Lower leg skin (tissue), 4 donors: ENCODE data around the gene SIK3. TPM values are rescaled to one million over a fixed set of nuclear protein-coding genes. Genes with fewer than 3 reads are reported as not detected.

ENCODE experiments used
- DNase-seq, 2 donors: peaks; one replicate each; pipeline ENCODE4 v3.0.0-alpha.2; 2019; ENCODE audit warnings: low spot score in 2 of 2
- H3K4me3 ChIP-seq: fragments of 200-600 bp; sonication (generic); 2 replicates; pipeline ENCODE4 v1.5.1; 2017; ENCODE audit warnings: mild to moderate bottlenecking, low read depth; ENCODE audit not compliant: poor library complexity, severe bottlenecking
- POLR2A ChIP-seq, 2 donors: fragments of 450-650 bp; IDR thresholded peaks; one replicate each; pipeline ENCODE4 v1.6.1; 2016 to 2017; ENCODE audit warnings: antibody characterized with exemption in 2 of 2, mild to moderate bottlenecking in 1 of 2, moderate library complexity in 1 of 2
- WGBS, 2 donors: methylation state at CpG; one replicate each; pipeline ENCODE4 v1.1.5; 2018; 5-methylcytosine and 5-hydroxymethylcytosine counted together
- intact Hi-C: fragments of 100-400 bp; cut with DNase I; formaldehyde crosslinking; loops from one replicate; pipeline ENCODE4 v1.15.0; 2023; ENCODE audit warnings: low total_unique reads
- total RNA-seq, 4 donors: library from RNA; depleted of rRNA; stranded (reverse); fragments of >200 nt; gene quantifications; one replicate each; pipeline ENCODE4 v1.1.0, GENCODE V29; 2016
- TF ChIP-seq, protein P1 (sequence below), 3 donors: fragments of 450-650 bp; IDR thresholded peaks; one replicate each; pipeline ENCODE4 v1.5.1; 2016; ENCODE audit warnings: antibody characterized with exemption in 3 of 3, mild to moderate bottlenecking in 3 of 3, moderate library complexity in 2 of 3

Gene SIK3
- total RNA-seq, 4 donors from 2014 or later: 26.7 to 37.5 (median 30.1) TPM

DNA sequence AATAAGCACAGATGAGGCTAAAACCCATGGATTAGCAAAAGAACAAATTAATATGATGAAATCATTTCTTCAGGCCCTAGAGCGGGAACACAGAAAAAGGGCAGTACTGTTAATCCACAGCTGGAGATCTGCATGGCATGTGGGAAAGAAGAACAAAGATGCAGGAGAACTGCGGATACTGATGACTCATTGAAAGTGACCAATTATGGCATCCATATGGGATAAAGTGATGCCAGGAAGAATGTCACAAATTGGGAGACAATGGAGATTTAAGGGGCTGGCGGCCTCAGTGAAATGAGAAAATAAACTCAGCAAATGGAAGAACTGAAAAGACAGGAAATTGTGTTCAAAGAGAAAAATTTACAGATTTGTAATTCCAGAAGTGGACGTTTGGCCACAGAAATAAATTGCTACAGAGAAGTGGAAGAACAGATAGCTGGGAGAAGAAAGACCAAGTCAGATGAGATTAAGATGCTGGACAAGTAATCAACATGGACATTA lies 39.4 kb downstream of the SIK3 start:
- WGBS, 2 donors: 55 to 63% methylated on average over 4 of the region's 4 CpGs

DNA sequence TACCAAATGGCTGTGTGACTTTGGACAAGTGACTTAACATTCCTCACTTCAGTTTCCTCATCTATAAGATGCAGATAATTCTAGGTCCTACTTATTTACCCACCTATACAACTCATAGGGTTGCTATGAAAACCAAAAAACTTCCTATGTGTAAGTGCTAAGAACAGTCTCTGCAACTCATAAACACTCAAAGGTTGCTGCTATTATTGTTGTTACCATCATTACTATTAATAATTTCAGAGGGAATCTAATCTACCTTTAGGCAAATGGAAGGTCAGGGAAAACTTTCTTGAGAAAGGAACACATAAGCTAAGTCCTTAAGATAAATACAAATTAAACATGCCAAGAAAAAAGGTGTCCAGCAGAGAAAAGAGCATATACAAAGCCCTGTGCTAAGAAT lies 40.5 kb downstream of the SIK3 start:
- intact Hi-C loops: no loop called here
- no peak overlapping the region for H3K4me3 ChIP-seq
- TF ChIP-seq, protein P1, sequence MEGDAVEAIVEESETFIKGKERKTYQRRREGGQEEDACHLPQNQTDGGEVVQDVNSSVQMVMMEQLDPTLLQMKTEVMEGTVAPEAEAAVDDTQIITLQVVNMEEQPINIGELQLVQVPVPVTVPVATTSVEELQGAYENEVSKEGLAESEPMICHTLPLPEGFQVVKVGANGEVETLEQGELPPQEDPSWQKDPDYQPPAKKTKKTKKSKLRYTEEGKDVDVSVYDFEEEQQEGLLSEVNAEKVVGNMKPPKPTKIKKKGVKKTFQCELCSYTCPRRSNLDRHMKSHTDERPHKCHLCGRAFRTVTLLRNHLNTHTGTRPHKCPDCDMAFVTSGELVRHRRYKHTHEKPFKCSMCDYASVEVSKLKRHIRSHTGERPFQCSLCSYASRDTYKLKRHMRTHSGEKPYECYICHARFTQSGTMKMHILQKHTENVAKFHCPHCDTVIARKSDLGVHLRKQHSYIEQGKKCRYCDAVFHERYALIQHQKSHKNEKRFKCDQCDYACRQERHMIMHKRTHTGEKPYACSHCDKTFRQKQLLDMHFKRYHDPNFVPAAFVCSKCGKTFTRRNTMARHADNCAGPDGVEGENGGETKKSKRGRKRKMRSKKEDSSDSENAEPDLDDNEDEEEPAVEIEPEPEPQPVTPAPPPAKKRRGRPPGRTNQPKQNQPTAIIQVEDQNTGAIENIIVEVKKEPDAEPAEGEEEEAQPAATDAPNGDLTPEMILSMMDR (IDR thresholded peaks at IDR 0.05): no peak
- no peak for TF ChIP-seq POLR2A (IDR thresholded peaks at IDR 0.05)
- DNase-seq: no peak

More for the DNA sequence above, 39.4 kb downstream of the SIK3 start:
- no peak for TF ChIP-seq POLR2A (IDR thresholded peaks at IDR 0.05)
- TF ChIP-seq, protein P1 (IDR thresholded peaks at IDR 0.05): no peak
- no peak overlapping the region for H3K4me3 ChIP-seq
- intact Hi-C loops: no loop called here
- no peak for DNase-seq

DNA sequence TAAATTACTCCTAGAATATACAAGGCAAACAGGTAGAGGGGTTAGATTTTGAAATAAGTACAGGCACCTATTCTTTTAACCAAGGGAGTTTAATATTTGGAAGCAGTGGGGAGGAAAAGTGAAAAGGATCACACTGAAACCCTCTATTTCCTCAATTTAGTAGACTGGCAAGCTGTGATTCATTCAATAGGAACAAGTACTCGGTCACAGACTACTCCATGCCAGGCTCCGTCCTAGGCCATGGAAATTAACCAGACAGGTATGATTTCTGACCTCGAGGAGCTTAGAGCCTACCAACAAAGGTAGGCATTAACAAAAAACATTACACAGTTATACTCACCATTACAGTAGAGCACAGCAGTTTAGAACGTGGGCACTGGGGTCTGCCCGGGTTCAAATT lies 40.9 kb downstream of the SIK3 start:
- WGBS, 2 donors: 91 to 92% methylated on average over 5 of the region's 5 CpGs
- TF ChIP-seq, protein P1 (IDR thresholded peaks at IDR 0.05): no peak
- no peak for TF ChIP-seq POLR2A (IDR thresholded peaks at IDR 0.05)
- intact Hi-C loops: no loop called here
- DNase-seq: no peak
- no peak overlapping the region for H3K4me3 ChIP-seq

DNA sequence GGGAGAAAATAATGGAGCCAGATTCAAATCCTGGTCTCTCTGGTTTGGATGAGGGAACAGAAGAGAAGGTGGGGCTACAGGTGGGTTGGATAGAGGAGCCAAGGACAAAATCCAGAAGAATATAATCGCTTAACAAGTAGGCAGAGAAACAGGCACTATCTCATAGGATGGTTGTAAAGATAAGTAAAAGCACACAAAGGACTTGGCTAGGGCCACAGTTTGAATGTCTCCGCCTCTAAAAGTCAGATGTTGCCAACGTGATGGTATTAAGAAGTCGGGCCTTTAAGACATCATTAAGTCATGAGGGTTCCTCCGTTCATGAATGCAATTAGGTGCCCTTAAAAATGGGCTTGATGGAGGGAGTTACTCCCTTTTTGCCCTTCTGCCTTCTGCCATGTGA lies 42.8 kb downstream of the SIK3 start:
- no peak for DNase-seq
- TF ChIP-seq, protein P1 (IDR thresholded peaks at IDR 0.05): no peak
- TF ChIP-seq POLR2A (IDR thresholded peaks at IDR 0.05): no peak
- intact Hi-C loops: no loop called here
- 65 to 69% methylated on average over 5 of the region's 5 CpGs for WGBS, 2 donors
- no peak overlapping the region for H3K4me3 ChIP-seq

DNA sequence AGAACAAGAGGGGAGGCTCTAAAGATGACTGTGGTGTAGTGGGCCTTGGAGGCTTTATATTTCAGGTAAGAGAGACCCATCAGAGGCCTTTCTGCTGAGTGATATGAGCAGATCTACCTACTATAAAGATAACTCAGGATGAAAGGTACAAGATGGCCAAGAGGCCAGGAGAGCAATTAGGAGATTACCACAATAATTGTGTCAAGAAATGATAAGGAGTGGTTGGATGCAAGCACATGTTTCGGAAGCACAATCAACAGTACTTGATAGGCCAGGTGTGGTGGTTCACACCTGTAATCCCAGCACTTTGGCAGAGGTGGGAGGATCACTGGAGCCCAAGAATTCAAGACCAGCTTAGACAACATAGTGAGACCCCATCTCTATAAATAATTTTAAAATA lies 43.8 kb downstream of the SIK3 start:
- no peak for DNase-seq
- TF ChIP-seq POLR2A (IDR thresholded peaks at IDR 0.05): no peak
- TF ChIP-seq, protein P1 (IDR thresholded peaks at IDR 0.05): no peak
- H3K4me3 ChIP-seq: no peak overlapping the region
- intact Hi-C loops: no loop called here
- WGBS, 2 donors: 88 to 95% methylated on average over 1 of the region's 1 CpG
